ENCODE data around the gene TBXT. TPM values are rescaled to one million over a fixed set of nuclear protein-coding genes. Genes with fewer than 3 reads are reported as not detected.
"Not testable (repeated sequence)": the region's sequence is repeated elsewhere in the genome, so short reads cannot be mapped to it uniquely, and the experiment has no call there.

TBXT gene, protein sequence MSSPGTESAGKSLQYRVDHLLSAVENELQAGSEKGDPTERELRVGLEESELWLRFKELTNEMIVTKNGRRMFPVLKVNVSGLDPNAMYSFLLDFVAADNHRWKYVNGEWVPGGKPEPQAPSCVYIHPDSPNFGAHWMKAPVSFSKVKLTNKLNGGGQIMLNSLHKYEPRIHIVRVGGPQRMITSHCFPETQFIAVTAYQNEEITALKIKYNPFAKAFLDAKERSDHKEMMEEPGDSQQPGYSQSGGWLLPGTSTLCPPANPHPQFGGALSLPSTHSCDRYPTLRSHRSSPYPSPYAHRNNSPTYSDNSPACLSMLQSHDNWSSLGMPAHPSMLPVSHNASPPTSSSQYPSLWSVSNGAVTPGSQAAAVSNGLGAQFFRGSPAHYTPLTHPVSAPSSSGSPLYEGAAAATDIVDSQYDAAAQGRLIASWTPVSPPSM
- total RNA-seq (2014; rRNA removed; shearing (Covaris generic)), result not detected in 2 replicates

DNA sequence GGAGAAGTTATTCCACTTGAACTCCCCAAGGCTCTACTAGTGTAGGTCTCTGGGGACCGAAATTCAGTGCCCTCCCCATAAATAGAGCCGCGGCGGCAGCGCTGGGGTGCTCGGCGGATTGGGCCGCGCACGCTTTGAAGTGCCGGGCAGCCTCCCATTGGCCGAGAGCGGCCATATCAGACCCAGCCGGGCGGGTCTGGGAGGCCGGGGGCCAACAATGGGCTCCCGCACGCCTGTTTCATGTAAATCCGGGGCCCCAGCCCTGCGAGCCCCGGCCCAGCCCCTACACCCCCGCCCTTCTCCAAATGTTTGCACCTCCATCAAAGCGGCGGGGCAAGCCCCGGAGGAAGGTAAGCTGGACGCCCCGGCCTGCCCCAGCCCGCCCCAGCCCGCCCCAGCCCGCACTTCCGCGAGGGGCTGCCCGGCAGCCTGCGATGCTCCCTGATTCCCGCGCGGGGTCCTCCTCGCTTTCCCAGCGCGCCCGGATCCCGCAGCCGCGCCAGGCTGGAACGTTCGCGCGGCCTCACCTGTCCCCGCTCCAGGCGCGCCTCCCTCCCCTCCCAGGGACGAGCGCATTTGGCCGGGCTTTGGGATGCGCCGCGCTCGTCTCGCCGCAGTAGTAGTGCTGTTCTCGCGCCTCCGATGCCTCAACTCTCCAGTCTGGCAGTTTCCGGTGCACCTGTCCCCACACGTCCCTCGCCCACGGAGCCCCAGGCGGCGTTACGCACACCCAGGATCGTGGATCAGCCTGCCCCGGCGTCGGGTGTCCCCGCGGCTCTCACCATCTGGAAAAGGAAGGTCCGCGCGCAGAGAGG, at the start of gene TBXT:
TBXT (minus strand) TSS at position 51 of the 815 bp plus-strand sequence. CDS start 260 bp downstream, outside the sequence.
- no peak for DNase-seq (ENCODE audit: low spot score)

DNA sequence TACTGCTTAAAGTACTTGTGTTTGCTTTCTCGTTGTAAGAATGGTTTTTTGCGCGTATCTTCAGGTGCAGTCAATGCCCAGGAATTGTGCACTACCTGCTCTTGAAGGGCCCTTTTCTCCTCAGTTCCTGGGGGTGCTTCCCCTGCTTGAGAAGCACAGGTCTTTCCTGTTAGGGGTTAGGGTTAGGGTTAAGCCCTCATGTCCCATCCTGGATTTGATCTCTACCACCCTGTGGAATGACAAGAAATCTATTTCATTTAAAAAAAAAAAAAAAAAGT, 39.6 kb upstream of the TBXT start:
- no peak for DNase-seq (ENCODE audit: low spot score)

DNA sequence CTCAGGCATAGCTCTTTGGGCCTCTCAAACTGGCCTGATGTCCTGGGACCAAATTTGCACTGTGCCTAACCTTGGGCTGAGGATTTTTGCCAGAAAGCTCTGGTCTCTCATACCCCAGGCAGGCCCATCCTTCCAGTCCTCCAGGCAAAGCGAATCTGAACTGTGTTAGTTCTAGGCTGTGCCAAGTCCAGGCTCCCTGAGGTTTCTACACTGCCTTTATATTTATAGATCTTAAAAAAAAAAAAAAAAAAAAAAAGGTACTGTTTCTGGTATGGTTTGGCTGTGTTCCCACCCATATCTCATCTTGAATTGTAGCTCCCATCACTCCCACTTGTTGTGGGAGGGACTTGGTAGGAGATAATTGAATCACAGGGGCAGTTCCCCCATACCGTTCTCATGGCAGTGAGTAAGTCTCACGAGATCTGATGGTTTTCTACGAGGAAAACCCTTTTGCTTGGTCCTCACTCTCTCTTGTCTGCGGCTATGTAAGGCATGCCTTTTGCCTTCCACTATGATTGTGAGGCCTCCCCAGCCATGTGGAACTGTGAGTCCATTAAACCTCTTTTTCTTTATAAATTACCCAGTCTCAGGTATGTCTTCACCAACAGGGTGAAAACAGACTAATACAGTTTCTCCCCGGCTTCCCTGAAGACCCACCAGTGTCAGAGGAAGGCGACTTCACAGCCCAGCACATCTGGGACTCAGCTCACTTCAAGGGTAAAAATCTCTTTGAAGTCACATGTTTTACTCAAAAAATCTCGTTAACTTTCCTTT, 39.0 kb upstream of the TBXT start:
- DNase-seq (ENCODE audit: low spot score), result peak; percentile 36

DNA sequence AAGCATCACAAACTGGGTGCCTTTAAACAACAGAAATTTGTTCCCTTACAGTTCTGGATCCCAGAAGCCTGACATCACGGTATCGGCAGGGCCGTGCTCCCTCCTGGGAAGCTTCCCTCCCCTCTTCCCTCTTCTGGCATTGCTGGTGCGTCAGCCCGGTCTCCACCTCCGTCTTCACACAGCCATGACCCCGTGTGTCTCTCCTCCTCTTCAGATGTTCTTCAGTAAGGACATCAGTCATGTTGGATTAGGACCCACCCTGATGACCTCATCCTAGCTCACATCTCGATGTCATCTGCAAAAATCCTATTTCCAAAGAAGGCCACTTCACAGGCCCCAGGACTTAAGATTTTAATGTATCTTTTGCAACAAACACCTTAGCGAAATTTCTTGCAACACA, 38.4 kb upstream of the TBXT start:
- no peak for DNase-seq (ENCODE audit: low spot score)

DNA sequence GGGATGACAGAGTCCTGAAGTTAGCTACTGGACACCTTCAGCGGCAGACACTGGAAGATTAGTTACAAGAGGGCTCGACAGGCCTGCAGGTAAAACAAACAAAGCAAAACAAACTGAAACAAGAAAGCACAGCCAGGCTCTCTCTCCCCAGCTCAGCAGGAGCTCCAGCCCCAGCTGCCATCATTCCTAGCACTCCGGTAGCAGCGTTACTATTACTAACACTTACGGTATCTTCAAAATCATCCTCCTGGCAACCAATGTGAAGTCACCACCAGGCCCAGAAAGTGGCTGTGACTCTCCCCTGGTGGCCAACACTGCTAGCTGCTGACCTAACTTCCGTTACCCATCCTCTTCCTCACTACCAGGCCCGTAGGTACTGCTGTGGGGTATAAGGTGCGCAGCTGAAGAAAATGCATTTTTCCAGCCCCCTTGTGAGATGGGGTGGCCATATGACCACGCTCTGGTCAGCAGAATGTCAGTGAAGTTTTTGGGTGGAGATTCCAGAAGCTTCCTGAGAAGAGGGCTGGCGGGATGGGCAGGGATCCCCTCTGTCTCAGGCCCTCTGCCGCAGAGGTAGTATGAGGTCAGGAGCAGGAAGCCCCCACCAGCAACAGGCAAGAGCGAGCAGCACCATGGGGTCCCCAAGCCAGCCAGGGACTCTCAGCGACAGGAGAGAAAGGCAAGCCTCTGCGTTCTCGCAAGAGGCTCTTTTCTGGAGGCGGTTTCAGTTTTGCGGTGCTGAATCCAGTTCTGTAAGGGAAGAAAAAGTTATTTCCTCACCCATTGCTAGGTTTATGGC, 37.4 kb upstream of the TBXT start:
- DNase-seq (ENCODE audit: low spot score), result no peak

DNA sequence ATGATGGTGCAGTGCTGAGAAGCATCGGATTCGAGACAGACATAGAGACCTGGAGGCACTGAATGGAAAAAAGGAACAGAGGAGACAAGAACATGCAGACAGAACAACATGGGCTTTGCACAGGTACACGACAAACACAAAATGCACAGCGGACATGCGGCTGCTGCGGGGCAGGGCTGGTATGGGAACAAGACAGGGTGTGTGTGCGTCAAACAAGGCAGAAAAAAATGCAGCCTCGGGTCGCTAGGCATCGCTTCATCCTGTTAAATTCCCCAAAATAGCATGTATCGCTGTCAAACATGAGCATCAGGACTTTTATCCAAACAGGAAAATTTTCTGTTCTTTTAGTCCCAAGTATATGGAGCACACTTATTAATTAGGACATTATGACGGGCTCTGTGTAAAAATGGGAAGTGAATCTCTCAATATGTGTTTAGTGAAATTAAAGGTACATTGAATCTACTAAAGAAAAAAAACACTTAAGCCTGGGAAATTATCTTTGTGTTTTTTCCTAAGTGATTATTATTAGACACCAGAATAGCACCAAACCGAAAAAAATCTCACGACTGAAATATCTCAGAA, 36.1 kb upstream of the TBXT start:
- no peak for DNase-seq (ENCODE audit: low spot score)

DNA sequence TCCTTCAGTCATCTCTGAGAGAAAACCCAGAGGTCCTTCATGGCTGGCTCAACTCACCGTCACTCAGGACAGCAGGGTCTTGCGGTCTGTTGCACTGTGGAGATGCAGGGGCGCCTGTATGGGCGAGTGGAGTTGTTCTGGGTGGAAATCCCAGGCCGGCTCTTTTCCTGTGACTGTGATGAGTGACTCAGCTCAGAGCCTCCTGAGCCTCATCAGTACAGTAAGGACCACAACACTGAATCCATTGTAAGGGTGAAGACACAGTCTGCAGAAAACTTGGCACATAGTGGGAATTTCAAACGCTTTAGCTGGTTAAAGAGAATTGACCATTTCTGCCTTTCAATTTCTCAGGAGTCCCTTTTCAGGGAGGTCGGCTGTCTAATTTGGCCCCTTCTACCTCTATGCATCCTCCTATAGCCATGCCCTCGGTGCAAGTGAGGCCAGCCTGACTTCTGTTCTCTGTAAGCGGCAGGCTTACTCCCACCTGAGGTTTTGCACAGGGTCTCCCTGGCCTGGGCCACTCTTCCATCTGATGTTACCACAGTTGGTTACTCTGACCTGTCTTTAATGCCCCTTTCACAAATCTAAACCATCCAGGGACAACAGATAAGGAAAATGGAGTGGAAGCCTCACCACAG, 35.5 kb upstream of the TBXT start:
- no peak for DNase-seq (ENCODE audit: low spot score)

DNA sequence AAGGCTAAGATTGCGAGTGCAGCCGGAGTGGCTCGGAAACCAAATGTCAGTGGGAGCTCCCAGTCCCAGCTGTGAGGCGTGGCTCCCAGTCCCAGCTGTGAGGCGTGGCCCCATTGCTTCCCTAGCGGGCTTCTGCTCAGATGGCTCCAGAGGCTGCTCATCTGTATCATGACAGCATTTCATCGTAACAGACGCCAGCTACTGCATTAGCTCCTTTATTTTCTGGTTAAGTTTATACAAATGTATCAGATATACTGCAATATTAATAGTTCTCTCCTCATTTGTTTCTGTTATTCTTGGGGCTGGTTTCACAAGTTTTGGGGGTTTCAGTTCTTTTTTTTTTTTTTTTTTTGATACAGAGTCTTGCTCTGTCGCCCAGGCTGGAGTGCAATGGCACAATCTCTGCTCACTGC, 34.7 kb upstream of the TBXT start:
- no peak for DNase-seq (ENCODE audit: low spot score)

DNA sequence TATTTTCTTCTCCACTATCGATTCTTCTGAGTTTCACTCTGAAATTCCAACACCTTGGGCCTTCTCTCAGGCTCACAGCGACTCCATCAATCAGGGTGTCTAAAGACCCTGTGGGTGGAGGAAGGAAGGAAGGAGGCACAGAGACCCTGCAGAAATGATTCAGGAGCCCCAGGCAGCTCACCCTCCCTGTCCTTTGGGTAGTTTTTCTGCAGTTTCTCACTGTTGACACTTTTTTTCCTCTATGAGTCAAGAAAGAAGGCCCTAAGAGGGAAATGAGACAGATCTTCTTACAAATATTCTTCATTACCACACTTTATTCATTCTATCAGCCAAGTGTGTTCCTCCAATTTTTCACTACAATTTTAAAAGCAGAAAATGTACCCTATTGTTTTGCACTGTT, 34.2 kb upstream of the TBXT start:
- DNase-seq (ENCODE audit: low spot score), result no peak

DNA sequence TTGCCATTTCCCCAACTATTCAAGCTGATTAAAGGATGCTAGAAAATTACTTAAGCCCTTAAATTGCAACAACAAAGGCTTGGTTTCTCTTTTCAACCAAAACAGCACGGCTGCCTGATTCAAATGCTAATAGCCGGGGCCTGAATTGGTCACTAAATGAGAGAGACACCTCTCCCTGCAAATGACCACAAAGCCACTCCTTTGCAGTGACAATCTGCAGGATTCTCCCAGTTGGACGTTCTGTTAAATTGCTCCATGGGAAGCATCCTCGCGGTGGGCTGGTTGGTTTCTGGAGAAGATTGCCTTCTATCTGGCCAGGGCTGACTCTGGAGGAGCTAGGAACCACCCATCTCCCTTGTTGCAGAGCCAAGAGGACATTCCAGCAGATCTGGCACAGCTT, 29.7 kb upstream of the TBXT start:
- DNase-seq (ENCODE audit: low spot score), result no peak

DNA sequence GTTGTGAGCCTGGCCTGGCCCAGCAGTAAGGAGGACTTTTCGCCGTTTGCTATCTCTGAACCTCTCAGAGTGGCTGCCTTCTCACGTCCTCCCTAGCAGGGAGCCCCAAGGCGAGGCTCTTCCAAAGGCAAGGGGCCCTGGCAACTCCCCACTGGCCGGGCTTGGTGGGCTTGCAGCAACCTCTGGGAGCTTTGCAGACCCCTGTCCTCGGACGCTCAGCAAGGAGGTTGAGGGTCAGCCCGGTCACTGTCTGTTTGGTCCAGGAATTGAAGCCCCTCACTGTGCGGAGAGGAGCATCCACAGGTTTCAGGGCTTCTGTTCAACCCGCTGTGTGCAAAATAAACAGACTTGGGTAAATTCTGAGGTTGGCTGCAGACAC, 28.2 kb upstream of the TBXT start:
- DNase-seq (ENCODE audit: low spot score), result no peak

DNA sequence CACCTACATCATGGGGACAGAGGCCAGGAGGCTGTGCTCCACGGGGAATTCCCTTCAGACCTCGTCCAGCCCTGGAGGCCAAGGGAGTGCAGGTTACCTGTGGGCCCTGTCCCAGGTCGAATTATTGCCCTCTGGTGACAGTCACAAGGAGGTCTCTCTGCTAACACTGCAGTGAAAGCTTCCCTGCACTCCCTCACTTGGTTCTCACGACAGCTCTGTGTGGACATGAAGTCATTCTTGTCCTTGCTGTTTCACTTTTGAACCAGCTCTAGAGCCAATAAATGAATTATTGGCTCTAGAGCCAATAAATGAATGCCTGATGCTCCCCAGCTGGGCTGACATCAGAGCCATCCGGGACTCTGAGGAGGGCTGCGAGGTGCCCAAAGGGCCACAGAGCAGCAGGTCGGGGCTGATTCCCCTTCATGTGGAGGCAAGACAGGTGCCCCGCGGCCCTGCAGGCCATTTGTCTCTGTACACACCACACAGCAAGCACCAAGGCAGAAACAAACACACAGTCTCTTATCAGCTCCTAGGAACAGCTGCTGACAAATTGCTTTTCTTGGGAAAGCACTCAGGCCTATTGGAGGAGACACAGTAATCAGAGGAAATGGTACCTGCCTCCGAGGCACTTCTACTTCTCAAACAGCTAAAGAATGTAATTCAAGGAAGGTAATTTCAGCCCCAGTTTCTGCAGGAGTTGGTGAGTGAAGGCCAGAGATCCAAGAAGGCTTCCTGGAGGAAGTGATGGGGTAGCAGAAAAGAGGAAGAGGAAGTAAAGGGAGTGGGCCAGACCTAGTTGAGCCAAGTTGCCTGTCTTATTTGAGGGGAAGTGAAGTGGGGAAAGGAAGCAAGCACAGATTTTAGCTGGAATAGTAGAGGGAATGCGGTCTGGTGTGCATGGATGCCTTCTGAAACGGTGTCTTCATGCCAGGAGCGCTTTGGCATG, 27.5 kb upstream of the TBXT start:
- DNase-seq (ENCODE audit: low spot score), result no peak

DNA sequence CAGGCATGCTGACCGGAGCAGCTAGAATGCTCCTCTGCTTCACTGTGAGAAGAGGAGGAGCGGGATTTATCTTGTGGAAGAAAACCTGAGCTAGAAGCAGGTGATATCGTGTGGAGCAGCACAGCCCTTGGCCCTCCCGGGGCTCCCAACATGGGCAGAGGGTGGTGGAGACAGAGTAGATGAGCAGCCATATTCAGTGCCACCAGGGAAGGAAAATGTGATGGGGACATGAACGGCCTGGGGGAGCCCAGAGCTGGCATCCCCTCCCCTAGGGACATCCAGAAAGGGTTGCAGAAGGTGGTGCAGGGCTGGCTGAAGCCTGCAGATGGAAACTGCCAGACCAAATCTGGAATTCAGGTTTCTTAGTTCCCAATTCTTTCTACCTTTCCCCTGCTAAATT, 24.9 kb upstream of the TBXT start:
- DNase-seq (ENCODE audit: low spot score), result no peak

DNA sequence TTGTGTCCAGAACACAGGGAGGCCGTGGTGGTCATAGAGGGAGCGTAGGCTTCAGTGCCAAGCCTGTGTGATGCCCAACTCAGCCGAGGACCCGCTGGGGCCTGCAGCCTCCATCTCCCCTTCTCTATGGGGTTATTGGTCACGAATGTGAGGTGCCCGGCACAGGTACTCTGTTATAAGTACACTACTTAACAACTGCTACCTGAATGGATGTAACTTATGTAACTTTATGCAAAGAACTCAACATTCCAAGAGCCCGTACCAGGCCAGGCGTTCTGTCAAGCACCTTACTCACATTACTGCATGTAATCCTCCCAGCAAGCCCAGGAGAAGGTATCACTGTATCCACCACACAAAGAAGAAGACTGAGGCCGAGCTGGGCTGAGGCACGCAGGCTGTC, 24.5 kb upstream of the TBXT start:
- DNase-seq (ENCODE audit: low spot score), result no peak

DNA sequence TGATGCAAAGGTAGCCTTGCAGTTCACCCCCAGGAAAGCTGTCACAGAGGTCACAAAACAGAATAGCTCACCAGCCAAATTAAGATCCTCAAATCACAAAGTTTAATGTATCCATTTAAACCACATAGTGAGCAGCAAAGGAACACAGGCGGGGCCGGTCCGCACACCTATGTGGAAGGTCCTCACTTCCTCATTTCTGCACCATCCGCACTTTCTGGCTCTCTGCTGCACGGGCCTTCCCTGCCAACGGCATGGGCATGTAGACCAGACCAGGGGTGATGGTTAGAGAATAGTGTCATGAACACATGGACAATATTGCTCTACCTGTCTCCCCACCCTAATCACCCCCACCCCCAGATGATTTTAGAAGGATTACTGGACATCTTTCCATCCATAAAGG, 12.1 kb upstream of the TBXT start:
- no peak for DNase-seq (ENCODE audit: low spot score)

DNA sequence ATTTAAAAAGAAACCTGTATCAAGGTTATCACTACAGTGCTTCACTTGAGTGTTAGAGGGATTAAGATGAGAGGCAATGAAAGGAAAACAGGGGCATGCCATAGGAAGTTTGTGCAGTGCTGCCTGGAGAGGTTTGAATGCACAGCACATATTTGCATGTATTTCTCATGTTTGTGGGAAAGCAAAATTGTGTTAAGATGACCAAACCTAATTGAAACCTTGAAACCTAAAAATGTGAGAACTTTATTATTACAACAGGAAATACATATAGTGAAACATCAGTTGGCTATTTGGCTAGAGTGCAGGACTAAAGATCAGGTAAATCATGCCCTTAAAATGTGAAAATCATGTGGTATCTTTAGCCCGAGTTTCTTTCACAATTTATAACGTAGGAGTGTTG, 8.5 kb upstream of the TBXT start:
- DNase-seq (ENCODE audit: low spot score), result no peak

DNA sequence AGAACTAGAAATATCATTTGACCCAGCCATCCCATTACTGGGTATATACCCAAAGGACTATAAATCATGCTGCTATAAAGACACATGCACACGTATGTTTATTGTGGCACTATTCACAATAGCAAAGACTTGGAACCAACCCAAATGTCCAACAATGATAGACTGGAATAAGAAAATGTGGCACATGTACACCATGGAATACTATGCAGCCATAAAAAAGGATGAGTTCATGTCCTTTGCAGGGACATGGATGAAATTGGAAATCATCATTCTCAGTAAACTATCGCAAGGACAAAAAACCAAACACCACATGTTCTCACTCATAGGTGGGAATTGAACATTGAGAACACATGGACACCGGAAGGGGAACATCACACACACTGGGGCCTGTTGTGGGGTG, 7.4 kb upstream of the TBXT start:
- not testable (repeated sequence) for DNase-seq (ENCODE audit: low spot score)

DNA sequence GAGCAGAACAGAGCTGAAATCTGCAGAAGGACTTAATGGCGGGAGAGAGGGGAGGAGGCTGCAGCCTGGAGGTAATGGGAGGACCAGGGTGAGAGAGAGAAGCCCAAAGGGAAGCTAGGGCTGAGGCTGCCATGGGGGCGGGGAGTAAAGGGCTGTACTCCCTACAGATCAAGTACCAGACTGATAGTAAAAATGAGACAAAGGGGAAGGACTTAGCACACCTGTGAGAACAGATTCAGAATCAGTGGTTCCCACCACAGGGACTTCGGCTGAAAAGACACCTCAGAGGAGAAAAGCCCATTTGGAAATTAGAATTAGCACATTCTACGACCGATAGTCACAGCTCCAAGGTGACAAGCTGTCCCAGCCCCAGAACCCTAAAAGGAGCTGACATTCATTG, 6.4 kb upstream of the TBXT start:
- no peak for DNase-seq (ENCODE audit: low spot score)

DNA sequence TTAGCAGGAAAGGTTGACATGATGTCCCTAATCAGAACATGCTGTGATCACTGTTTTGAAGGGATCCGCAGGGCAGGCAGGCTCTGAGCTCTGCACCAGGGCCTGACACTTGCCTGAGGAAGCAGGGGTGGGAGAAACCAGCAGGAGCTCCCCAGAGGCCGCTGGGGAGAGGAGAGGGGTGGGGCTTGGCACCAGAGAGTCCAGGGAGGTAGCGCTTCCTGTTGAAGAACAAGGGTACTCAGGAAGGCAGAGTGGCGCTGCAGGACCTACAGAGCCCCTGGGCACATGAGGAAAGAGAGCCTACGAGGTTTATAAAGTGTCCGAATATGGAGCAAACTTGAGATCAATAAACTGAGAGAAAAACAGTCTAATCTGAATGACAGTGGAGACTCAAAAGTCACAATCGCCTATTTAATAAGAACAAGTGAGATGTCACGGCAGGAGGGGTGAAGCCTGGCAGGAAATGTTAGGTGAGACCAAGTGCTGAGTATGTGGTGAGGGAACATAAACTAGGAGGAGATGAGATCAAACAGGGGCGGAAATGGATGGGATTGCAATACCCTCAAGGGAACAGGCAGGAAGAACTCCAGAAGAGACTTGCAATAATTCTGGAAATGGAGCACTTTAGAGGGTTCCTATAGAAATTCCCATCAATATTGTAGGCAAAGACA, 5.8 kb upstream of the TBXT start:
- DNase-seq (ENCODE audit: low spot score), result peak; percentile 10

Data from A172 (cell line).